IMR-90 (cell line): ENCODE data around the gene SLC6A7. TPM values are rescaled to one million over a fixed set of nuclear protein-coding genes. Genes with fewer than 3 reads are reported as not detected.

Experiments used
- ATAC-seq: fragments of 200-7000 bp; cut with Tn5 transposase; 2 replicates; pipeline ENCODE4 v1.9.1; 2020; ENCODE audit warnings: low read depth, mild to moderate bottlenecking, moderate library complexity
- BruUV-seq: library from RNA; stranded (reverse); fragments of 400-500 nt; replicated peaks from 2 replicates; lab custom pipeline; 2021; lab: Mats Ljungman, UMichigan
- CTCF ChIA-PET: fragments of 300-600 bp; formaldehyde crosslinking; extraction: SDS; loops from one replicate; lab custom pipeline; 2021; ENCODE audit warnings: antibody characterized with exemption; lab: Yijun Ruan, JAX
- POLR2A ChIA-PET: fragments of 300-600 bp; sonication (Branson Sonifier 250); formaldehyde crosslinking; loops from one replicate; lab custom pipeline; 2022; ENCODE audit warnings: antibody characterized with exemption; ENCODE audit not compliant: unreplicated experiment; lab: Charles Lee
- DNase-seq: peaks from one replicate; pipeline ENCODE4 v3.0.0; 2013
- H2AFZ ChIP-seq: replicated peaks from 2 replicates; pipeline ENCODE3; 2013; ENCODE audit warnings: low read length, mild to moderate bottlenecking; ENCODE audit not compliant: poor library complexity
- H2AK5ac ChIP-seq: 2 replicates; pipeline ENCODE4 v1.6.1; 2013; ENCODE audit warnings: low read depth, low read length, inconsistent platforms
- H2AK9ac ChIP-seq: replicated peaks from 2 replicates; pipeline ENCODE3; 2013; ENCODE audit warnings: mild to moderate bottlenecking, low read depth, low read length, moderate library complexity; ENCODE audit not compliant: poor library complexity
- H2BK120ac ChIP-seq: 2 replicates; pipeline ENCODE4 v1.6.1; 2013; ENCODE audit warnings: low read depth, low read length, inconsistent platforms
- H2BK15ac ChIP-seq: 3 replicates; pipeline ENCODE4 v1.6.1; 2013; ENCODE audit warnings: low read depth, low read length, inconsistent platforms
- H2BK20ac ChIP-seq: 2 replicates; pipeline ENCODE4 v1.6.1; 2013; ENCODE audit warnings: low read depth, mild to moderate bottlenecking, inconsistent platforms, low read length, moderate library complexity
- H2BK5ac ChIP-seq: 2 replicates; pipeline ENCODE4 v1.6.1; 2013; ENCODE audit warnings: mild to moderate bottlenecking, low read depth, low read length, inconsistent platforms; ENCODE audit not compliant: poor library complexity, severe bottlenecking
- H3K14ac ChIP-seq: replicated peaks from 2 replicates; pipeline ENCODE4 v1.6.1; 2013; ENCODE audit warnings: low read depth, low read length, inconsistent platforms
- H3K18ac ChIP-seq: 2 replicates; pipeline ENCODE4 v1.6.1; 2013; ENCODE audit warnings: low read depth, low read length, control low read depth
- H3K23ac ChIP-seq: 2 replicates; pipeline ENCODE4 v1.6.1; 2013; ENCODE audit warnings: low read depth, low read length, inconsistent platforms
- H3K27ac ChIP-seq: 2 replicates; pipeline ENCODE4 v1.5.1; 2013; ENCODE audit warnings: mild to moderate bottlenecking, control low read depth, low read length; ENCODE audit not compliant: insufficient read depth
- H3K27me3 ChIP-seq: 2 replicates; pipeline ENCODE4 v1.6.1; 2013; ENCODE audit warnings: low read length; ENCODE audit not compliant: control insufficient read depth, insufficient read depth
- H3K36me3 ChIP-seq: 2 replicates; pipeline ENCODE4 v1.6.1; 2013; ENCODE audit warnings: low read length, mixed read lengths; ENCODE audit not compliant: control insufficient read depth, insufficient read depth
- H3K4ac ChIP-seq: 2 replicates; pipeline ENCODE4 v1.6.1; 2013; ENCODE audit warnings: low read depth, low read length, inconsistent platforms
- H3K4me1 ChIP-seq: 2 replicates; pipeline ENCODE4 v1.6.1; 2013; ENCODE audit warnings: low read length, mixed read lengths; ENCODE audit not compliant: control insufficient read depth, insufficient read depth
- H3K4me2 ChIP-seq: 2 replicates; pipeline ENCODE4 v1.6.1; 2013; ENCODE audit warnings: low read depth, mild to moderate bottlenecking, control low read depth, low read length, moderate library complexity
- H3K4me3 ChIP-seq: 2 replicates; pipeline ENCODE4 v1.5.1; 2013; ENCODE audit warnings: low read depth, mild to moderate bottlenecking, control low read depth, low read length, moderate library complexity; ENCODE audit not compliant: insufficient read depth
- H3K56ac ChIP-seq: 2 replicates; pipeline ENCODE4 v1.6.1; 2013; ENCODE audit warnings: low read length, inconsistent platforms; ENCODE audit not compliant: insufficient read depth; ENCODE audit errors: extremely low read depth
- H3K79me1 ChIP-seq, 2 experiments: 2 replicates each; pipeline ENCODE4 v1.6.1; 2013; ENCODE audit warnings: low read length in 2 of 2, inconsistent platforms in 1 of 2, low read depth in 1 of 2
- H3K9ac ChIP-seq: 2 replicates; pipeline ENCODE4 v1.6.1; 2013; ENCODE audit warnings: low read depth, low read length, control low read depth
- H3K9me1 ChIP-seq: 2 replicates; pipeline ENCODE4 v1.6.1; 2013; ENCODE audit warnings: low read length, inconsistent platforms; ENCODE audit not compliant: insufficient read depth
- H3K9me3 ChIP-seq: 2 replicates; pipeline ENCODE4 v1.6.1; 2013; ENCODE audit warnings: low read length; ENCODE audit not compliant: control insufficient read depth, insufficient read depth
- H4K20me1 ChIP-seq: 2 replicates; pipeline ENCODE4 v1.6.1; 2013; ENCODE audit warnings: low read length, inconsistent platforms; ENCODE audit not compliant: insufficient read depth
- H4K5ac ChIP-seq: 2 replicates; pipeline ENCODE4 v1.6.1; 2013; ENCODE audit warnings: mild to moderate bottlenecking, low read depth, low read length, control low read depth
- H4K8ac ChIP-seq, 2 experiments: 2 replicates each; pipeline ENCODE4 v1.6.1; 2013; ENCODE audit warnings: low read depth in 2 of 2, low read length in 2 of 2, control low read depth in 1 of 2, inconsistent platforms in 1 of 2
- H4K91ac ChIP-seq: 2 replicates; pipeline ENCODE4 v1.6.1; 2013; ENCODE audit warnings: low read depth, low read length, inconsistent platforms; ENCODE audit not compliant: insufficient read depth
- BHLHE40 ChIP-seq: fragments of 150-350 bp; IDR thresholded peaks from 2 replicates; pipeline ENCODE4 v1.6.1; 2016; ENCODE audit warnings: mild to moderate bottlenecking, low read depth, low read length
- CEBPB ChIP-seq: IDR thresholded peaks from 2 replicates; pipeline ENCODE4 v1.6.1; 2012; ENCODE audit warnings: low read depth, low read length, improper control_type of control experiment
- CHD1 ChIP-seq: IDR thresholded peaks from 2 replicates; pipeline ENCODE4 v1.6.1; 2012; ENCODE audit warnings: low read depth, low read length, improper control_type of control experiment
- FOS ChIP-seq: fragments of 150-350 bp; IDR thresholded peaks from 2 replicates; pipeline ENCODE4 v1.6.1; 2016; ENCODE audit warnings: low read depth, low read length
- MAZ ChIP-seq: IDR thresholded peaks from 2 replicates; pipeline ENCODE4 v1.6.1; 2012; ENCODE audit warnings: low read depth, mild to moderate bottlenecking, low read length, improper control_type of control experiment, moderate library complexity, borderline replicate concordance
- MXI1 ChIP-seq: IDR thresholded peaks from 2 replicates; pipeline ENCODE4 v1.6.1; 2012; ENCODE audit warnings: low read depth, mild to moderate bottlenecking, low read length, moderate library complexity, borderline replicate concordance
- RAD21 ChIP-seq: IDR thresholded peaks from 2 replicates; pipeline ENCODE4 v1.6.1; 2012; ENCODE audit warnings: low read length, improper control_type of control experiment
- RCOR1 ChIP-seq: IDR thresholded peaks from 2 replicates; pipeline ENCODE4 v1.6.1; 2012; ENCODE audit warnings: mild to moderate bottlenecking, low read length, improper control_type of control experiment; ENCODE audit not compliant: insufficient replicate concordance
- SMC3 ChIP-seq: fragments of 150-350 bp; IDR thresholded peaks from 2 replicates; pipeline ENCODE4 v1.6.1; 2016; ENCODE audit warnings: low read depth, mild to moderate bottlenecking, antibody characterized with exemption, low read length, moderate library complexity
- WGBS, 2 experiments: methylation state at CpG; one replicate each; pipeline versions ENCODE4 v1.1.5 to v1.1.7; 2013; ENCODE audit warnings: missing lambda C conversion rate in 2 of 2; ENCODE audit not compliant: insufficient read length in 1 of 2; ENCODE audit errors: extremely low coverage in 2 of 2; 5-methylcytosine and 5-hydroxymethylcytosine counted together
- dilution Hi-C: fragments of 300-500 bp; cut with HindIII; formaldehyde crosslinking; loops from one replicate; pipeline ENCODE4 v1.14.3; 2018; ENCODE audit warnings: low sequenced_read_pairs; ENCODE audit not compliant: unreplicated experiment
- in situ Hi-C: fragments of 300-500 bp; cut with MboI; formaldehyde crosslinking; loops from 3 replicates; pipeline ENCODE4 v1.14.3; 2019; ENCODE audit warnings: low sequenced_read_pairs, inconsistent platforms, mixed read lengths
- intact Hi-C: fragments of 100-400 bp; cut with micrococcal nuclease; formaldehyde crosslinking; loops from 2 replicates; pipeline ENCODE4 v1.10.0; 2022
- polyA plus RNA-seq, 3 experiments: library from polyadenylated mRNA; depleted of rRNA; stranded (reverse); fragments of >200 nt; gene quantifications; 2 replicates each; pipeline ENCODE4 v1.2.3, GENCODE V29; 2012; ENCODE audit warnings: low replicate concordance in 1 of 3
- total RNA-seq: library from RNA; depleted of rRNA; stranded (reverse); fragments of >200 nt; gene quantifications from 2 replicates; pipeline ENCODE4 v1.2.3, GENCODE V29; 2012
- TF ChIP-seq, protein P1 (sequence below): fragments of 150-350 bp; IDR thresholded peaks from 2 replicates; pipeline ENCODE4 v1.6.1; 2016; ENCODE audit warnings: low read depth, mild to moderate bottlenecking, low read length, moderate library complexity, borderline replicate concordance

SLC6A7 gene
- total and polyA plus RNA-seq, 2 of the 4 experiments (the other 2 are of a cell fraction) = under 0.01 TPM; not detected in 1

- POLR2A ChIA-PET = interaction anchor here (0.8 to 1.4 kb wide), 2 partner anchors 10 to 12 kb away, joined by 3 to 5 read pairs; partner anchors contain the start of gene PDGFRB
- intact Hi-C loops = no loop called here
- H3K18ac ChIP-seq = peak overlapping the region; percentile 79
- peak overlapping the region; percentile 55 for H2AFZ ChIP-seq
- H3K36me3 ChIP-seq = peaks cover 27% of the 10 kb centered on the region
- H3K9me1 ChIP-seq = peaks cover 30% of the 10 kb centered on the region
- H2AK5ac ChIP-seq = peak overlapping the region; percentile 97
- H3K9ac ChIP-seq = peak overlapping the region; percentile 75
- H4K5ac ChIP-seq = peak overlapping the region; percentile 95
- ATAC-seq (peak; percentile 2; the same call in 1 of the 2 replicates), DNase-seq (peak; percentile 86)
- peaks cover 14% of the 10 kb centered on the region; the same call in 1 of the 2 replicates for H4K20me1 ChIP-seq
- peak; percentile 45; the same call in 1 of the 2 replicates for TF ChIP-seq BHLHE40
- TF ChIP-seq RCOR1 = no peak
- TF ChIP-seq CEBPB = no peak
- TF ChIP-seq FOS = no peak
- TF ChIP-seq SMC3 = no peak
- TF ChIP-seq CHD1 = no peak
- TF ChIP-seq MAZ = peak; percentile 73; the same call in 1 of the 2 replicates
- TF ChIP-seq RAD21 = no peak
- no peak for TF ChIP-seq MXI1
- TF ChIP-seq, protein P1, sequence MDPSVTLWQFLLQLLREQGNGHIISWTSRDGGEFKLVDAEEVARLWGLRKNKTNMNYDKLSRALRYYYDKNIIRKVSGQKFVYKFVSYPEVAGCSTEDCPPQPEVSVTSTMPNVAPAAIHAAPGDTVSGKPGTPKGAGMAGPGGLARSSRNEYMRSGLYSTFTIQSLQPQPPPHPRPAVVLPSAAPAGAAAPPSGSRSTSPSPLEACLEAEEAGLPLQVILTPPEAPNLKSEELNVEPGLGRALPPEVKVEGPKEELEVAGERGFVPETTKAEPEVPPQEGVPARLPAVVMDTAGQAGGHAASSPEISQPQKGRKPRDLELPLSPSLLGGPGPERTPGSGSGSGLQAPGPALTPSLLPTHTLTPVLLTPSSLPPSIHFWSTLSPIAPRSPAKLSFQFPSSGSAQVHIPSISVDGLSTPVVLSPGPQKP = no peak
- in situ Hi-C loops = no loop called here
- H2BK15ac ChIP-seq = peak overlapping the region; percentile 95; the same call in 2 of the 3 replicates
- CTCF ChIA-PET = no interaction called here
- peak overlapping the region; percentile 100 for H2BK120ac ChIP-seq
- peak overlapping the region; percentile 100 for H2AK9ac ChIP-seq
- H3K4me1 ChIP-seq = peaks cover 60% of the 10 kb centered on the region
- peak overlapping the region; percentile 98 for H3K27ac ChIP-seq
- H3K56ac ChIP-seq = peak overlapping the region; percentile 99
- no peaks in the 10 kb centered on the region for H3K27me3 ChIP-seq
- peak overlapping the region; percentile 99 for H4K91ac ChIP-seq
- BruUV-seq = no TSS peak
- peak overlapping the region; percentile 99 for H3K23ac ChIP-seq
- dilution Hi-C loops = no loop called here
- H3K79me1 ChIP-seq = peaks cover 17 to 78% of the 10 kb centered on the region in 2 experiments
- peak overlapping the region; percentile 98 for H3K14ac ChIP-seq
- H3K9me3 ChIP-seq = no peaks in the 10 kb centered on the region
- no CpG with 5 or more reads among the region's 14 CpGs for WGBS, 2 experiments
- H4K8ac ChIP-seq = peak overlapping the region; percentile 98 to 100
- peak overlapping the region; percentile 98 for H2BK5ac ChIP-seq
- peak overlapping the region; percentile 98 for H2BK20ac ChIP-seq
- H3K4me2 ChIP-seq = peak overlapping the region; percentile 45
- no peak overlapping the region for H3K4me3 ChIP-seq
- peak overlapping the region; percentile 100 for H3K4ac ChIP-seq
Observed at GRCh38 chr5:150144246-150144801, 45.5 kb upstream of the SLC6A7 start.
